K562 (cell line): ENCODE results near the gene SLC36A2. TPM values are rescaled to one million over a fixed set of nuclear protein-coding genes. Genes with fewer than 3 reads are reported as not detected.

Source experiments
- ATAC-seq: fragments of 200-7000 bp; cut with Tn5 transposase; 3 replicates; pipeline ENCODE4 v1.9.1; 2020; ENCODE audit warnings: moderate library complexity
- BruUV-seq: library from RNA; stranded (reverse); fragments of 400-500 nt; replicated peaks from 2 replicates; lab custom pipeline; 2021; lab: Mats Ljungman, UMichigan
- CTCF ChIA-PET: fragments of 300-600 bp; formaldehyde crosslinking; extraction: SDS; loops from one replicate; lab custom pipeline; 2021; ENCODE audit warnings: low intra/inter-chr PET ratio; lab: Yijun Ruan, JAX
- POLR2A ChIA-PET: fragments of 300-600, 350-650 bp; sonication (Branson Sonifier 250); formaldehyde crosslinking; extraction: SDS; loops from one replicate; lab custom pipeline; 2021; ENCODE audit warnings: antibody characterized with exemption, inconsistent platforms; lab: Yijun Ruan, JAX
- DNase-seq, 4 experiments: peaks; one replicate each; pipeline versions ENCODE4 v3.0.0 to v3.0.0-alpha.2; 2011 to 2018; ENCODE audit warnings: low spot score in 3 of 4, mixed read lengths in 3 of 4; ENCODE audit errors: extremely low read depth in 1 of 4
- FAIRE-seq: peaks from 2 replicates; lab custom pipeline; 2011; peaks lifted over from hg19 to GRCh38; lab: Jason Lieb, UNC
- H2AFZ ChIP-seq: 2 replicates; pipeline ENCODE4 v1.6.0; 2011; ENCODE audit warnings: low read depth, low read length, control low read depth, inconsistent platforms
- H3K27ac ChIP-seq: fragments of 200-600 bp; 3 replicates; pipeline ENCODE4 v1.8.0; 2011; ENCODE audit warnings: low read depth, mild to moderate bottlenecking, control low read depth, inconsistent platforms, low read length, moderate library complexity, mixed read lengths; ENCODE audit errors: extremely low read depth
- H3K27me3 ChIP-seq, 2 experiments: fragments of 300-600 bp in 1 of 2; 2 replicates in 1 of 2; 3 replicates in 1 of 2; pipeline versions ENCODE4 v1.6.0 to v1.8.0; 2011; ENCODE audit warnings: inconsistent platforms in 2 of 2, low read length in 2 of 2, mild to moderate bottlenecking in 1 of 2, mixed read lengths in 1 of 2, moderate library complexity in 1 of 2; ENCODE audit not compliant: control insufficient read depth in 2 of 2, insufficient read depth in 2 of 2
- H3K36me3 ChIP-seq: fragments of 300-600 bp; 3 replicates; pipeline ENCODE4 v1.8.0; 2011; ENCODE audit warnings: mild to moderate bottlenecking, low read length, inconsistent platforms; ENCODE audit not compliant: control insufficient read depth, insufficient read depth
- H3K4me1 ChIP-seq, 2 experiments: fragments of 200-600 bp in 1 of 2; replicated peaks in 1 of 2; 2 replicates in 1 of 2; 3 replicates in 1 of 2; pipeline versions ENCODE4 v1.5.1 to v1.8.0; 2011; ENCODE audit warnings: inconsistent platforms in 2 of 2, low read length in 2 of 2, mild to moderate bottlenecking in 1 of 2, mixed read lengths in 1 of 2, moderate library complexity in 1 of 2; ENCODE audit not compliant: control insufficient read depth in 2 of 2, insufficient read depth in 2 of 2
- H3K4me2 ChIP-seq: 2 replicates; pipeline ENCODE4 v1.6.1; 2011; ENCODE audit warnings: low read length, control low read depth, inconsistent platforms, mixed read lengths; ENCODE audit not compliant: insufficient read depth
- H3K4me3 ChIP-seq: fragments of 200-600 bp; sonication (generic), shearing (Covaris generic); 2 replicates; pipeline ENCODE4 v1.5.1; 2016; ENCODE audit warnings: control low read depth, inconsistent platforms
- H3K79me2 ChIP-seq: fragments of 200-600 bp; 3 replicates; pipeline ENCODE4 v1.8.0; 2011; ENCODE audit warnings: low read length, inconsistent platforms; ENCODE audit not compliant: control insufficient read depth, insufficient read depth
- H3K9ac ChIP-seq, 2 experiments: 2 replicates each; pipeline versions ENCODE4 v1.6.0 to v1.6.1; 2011; ENCODE audit warnings: low read depth in 2 of 2, low read length in 2 of 2, control low read depth in 1 of 2, inconsistent platforms in 1 of 2, mild to moderate bottlenecking in 1 of 2, mixed read lengths in 1 of 2; ENCODE audit not compliant: insufficient read depth in 1 of 2
- H3K9me1 ChIP-seq: one replicate; pipeline ENCODE4 v1.6.0; 2011; ENCODE audit warnings: inconsistent platforms, mild to moderate bottlenecking, low read length, moderate library complexity; ENCODE audit not compliant: control insufficient read depth, insufficient read depth
- H3K9me3 ChIP-seq: replicated peaks from 2 replicates; pipeline ENCODE4 v1.5.1; 2011; ENCODE audit warnings: low read depth, low read length, inconsistent platforms; ENCODE audit not compliant: control insufficient read depth, insufficient read depth
- H4K20me1 ChIP-seq: replicated peaks from 2 replicates; pipeline ENCODE4 v1.6.1; 2011; ENCODE audit warnings: low read length, inconsistent platforms, mixed read lengths; ENCODE audit not compliant: control insufficient read depth, insufficient read depth
- ARID2 ChIP-seq: fragments of 450-650 bp; IDR thresholded peaks from 2 replicates; pipeline ENCODE4 v1.6.1; 2017; ENCODE audit warnings: antibody characterized with exemption, mild to moderate bottlenecking
- C11orf30 ChIP-seq: fragments of 450-650 bp; IDR thresholded peaks from 2 replicates; pipeline ENCODE4 v1.6.1; 2016; ENCODE audit warnings: low read depth, mild to moderate bottlenecking
- TSHZ1 ChIP-seq: fragments of 250-450 bp; sonication (Bioruptor Pico); IDR thresholded peaks from 2 replicates; pipeline ENCODE4 v1.4.0; 2020; ENCODE audit warnings: mild to moderate bottlenecking, moderate library complexity
- ZNF212 ChIP-seq: fragments of 450-650 bp; formaldehyde crosslinking; IDR thresholded peaks from 2 replicates; pipeline ENCODE4 v1.4.0; 2020; ENCODE audit warnings: mild to moderate bottlenecking
- ZNF316 ChIP-seq: fragments of 450-650 bp; IDR thresholded peaks from 2 replicates; pipeline ENCODE4 v1.6.1; 2016
- WGBS: fragments of 100-300 bp; shearing (Covaris generic); methylation state at CpG from one replicate; pipeline ENCODE4 v1.1.6; 2016; ENCODE audit warnings: low coverage, mixed read lengths; ENCODE audit not compliant: insufficient coverage; ENCODE audit errors: missing lambda C conversion rate; 5-methylcytosine and 5-hydroxymethylcytosine counted together
- in situ Hi-C: fragments of 300-500 bp; cut with MboI; formaldehyde crosslinking; loops from 4 replicates; pipeline ENCODE4 v1.15.0; 2018; ENCODE audit warnings: inconsistent platforms, mixed read lengths
- intact Hi-C: fragments of 100-400 bp; cut with micrococcal nuclease; formaldehyde crosslinking; loops from 2 replicates; pipeline ENCODE4 v1.14.2; 2022
- polyA plus RNA-seq, 8 experiments: library from polyadenylated mRNA; depleted of rRNA in 4 of 8; stranded (reverse) in 5 of 8; unstranded in 3 of 8; fragments of >200 nt; fragmentation: Nextera tagmentation in 2 of 8; fragmentation: Illumina TruSeq in 1 of 8; extraction: Ambion mirVana in 2 of 8; extraction: Trizol in 1 of 8; gene quantifications; 2 replicates each; pipeline versions ENCODE4 v1.2.1 to v1.2.3, GENCODE V29; 2011 to 2014; ENCODE audit warnings: inconsistent platforms in 1 of 8, missing spikeins in 1 of 8
- total RNA-seq, 7 experiments: library from RNA; depleted of rRNA in 6 of 7; stranded (reverse); fragments of >200 nt in 6 of 7; fragmentation: Illumina TruSeq in 2 of 7; extraction: Trizol in 2 of 7; gene quantifications; 2 replicates each; pipeline versions ENCODE4 v1.2.1 to v1.2.3, GENCODE V29; 2011 to 2021; ENCODE audit warnings: low replicate concordance in 1 of 7

The SLC36A2 gene
- total and polyA plus RNA-seq, 9 of the 15 experiments (the other 6 are each of a cell fraction or from before 2014, with no cell fraction given) = not detected

GRCh38 chr5:151275803-151276202 is 71.6 kb downstream of the SLC36A2 start:
- no peak overlapping the region for H2AFZ ChIP-seq
- TF ChIP-seq ZNF316 (peak; percentile 55; the same call in 1 of the 2 replicates), ZNF212 (CRISPR knock-in tag) (no peak), ARID2 (no peak), C11orf30 (peak; percentile 31; the same call in 1 of the 2 replicates), TSHZ1 (CRISPR knock-in tag) (no peak)
- TF ChIP-seq, all 486 proteins: peak for 2
- no peak for DNase-seq
- H3K27me3 ChIP-seq = peaks cover 9 to 13% of the 10 kb centered on the region in 2 experiments; a peak in 4 of 5 replicates
- POLR2A ChIA-PET = interaction anchor here (1.3 kb wide), 1 partner anchor 27 kb away, joined by 4 read pairs; no protein-coding TSS in a partner anchor
- no peaks in the 10 kb centered on the region for H4K20me1 ChIP-seq
- no peak overlapping the region for H3K27ac ChIP-seq
- intact Hi-C loops (no loop called here), in situ Hi-C loops (no loop called here)
- no peaks in the 10 kb centered on the region for H3K9me3 ChIP-seq
- H3K9me1 ChIP-seq = no peaks in the 10 kb centered on the region
- no peaks in the 10 kb centered on the region for H3K36me3 ChIP-seq
- ATAC-seq = no peak
- BruUV-seq = no TSS peak
- H3K4me3 ChIP-seq = no peak overlapping the region
- no peak for FAIRE-seq
- no peaks in the 10 kb centered on the region for H3K4me1 ChIP-seq
- CTCF ChIA-PET = no interaction called here
- H3K79me2 ChIP-seq = no peaks in the 10 kb centered on the region
- WGBS = 0% methylated on average over 2 of the region's 2 CpGs
- H3K4me2 ChIP-seq = no peak overlapping the region
- no peak overlapping the region for H3K9ac ChIP-seq
